Fibroblast of lung (primary cell): Measurements from ENCODE around the gene MANBA.

Source experiments
- CTCF ChIP-seq, 2 donors: IDR thresholded peaks in 1 of 2; conservative IDR thresholded peaks in 1 of 2; 1 replicate in 1 of 2; 2 replicates in 1 of 2; pipeline ENCODE4 v1.5.1; 2011 to 2012; ENCODE audit warnings: low read length in 2 of 2, control low read depth in 1 of 2, inconsistent platforms in 1 of 2, low read depth in 1 of 2, mild to moderate bottlenecking in 1 of 2
- EZH2 ChIP-seq: IDR thresholded peaks from 2 replicates; pipeline ENCODE4 v1.5.1; 2012; ENCODE audit warnings: low read length, control low read depth, mild to moderate bottlenecking; ENCODE audit errors: missing control alignments

GRCh38 chr4:102760645-102761295 lies at the start of gene MANBA:
- no peak for TF ChIP-seq CTCF (conservative IDR thresholded peaks at IDR 0.05 in 1 of 2, IDR thresholded peaks at IDR 0.05 in 1 of 2; ENCODE audit: low read depth in 1 of 2, low read length in 2 of 2)
- no peak for TF ChIP-seq EZH2
